Brain microvascular endothelial cell (primary cell): ENCODE measurements around the gene FOXA1.

Experiments used
- DNase-seq: peaks from one replicate; pipeline ENCODE4 v3.0.0-alpha.2; 2020
- H3K27ac ChIP-seq: fragments of 250-450 bp; sonication (Bioruptor Pico); 2 replicates; pipeline ENCODE4 v1.5.1; 2020; ENCODE audit warnings: mild to moderate bottlenecking, moderate library complexity
- H3K27me3 ChIP-seq: fragments of 250-450 bp; sonication (Bioruptor Pico); replicated peaks from 2 replicates; pipeline ENCODE4 v1.5.1; 2020; ENCODE audit warnings: mild to moderate bottlenecking
- H3K36me3 ChIP-seq: fragments of 250-450 bp; sonication (Bioruptor Pico); replicated peaks from 2 replicates; pipeline ENCODE4 v1.5.1; 2020; ENCODE audit warnings: mild to moderate bottlenecking
- H3K4me3 ChIP-seq: 2 replicates; pipeline ENCODE4 v1.5.1; 2011; ENCODE audit warnings: low read depth, mild to moderate bottlenecking, control low read depth, low read length, moderate library complexity
- in situ Hi-C: cut with HindIII; loops from 2 replicates; pipeline ENCODE4 v1.10.0; 2017; ENCODE audit warnings: low sequenced_read_pairs, low pct_ligation_motif_present
- TF ChIP-seq, protein P1 (sequence below): IDR thresholded peaks from 2 replicates; pipeline ENCODE4 v1.5.1; 2011; ENCODE audit warnings: low read depth, mild to moderate bottlenecking, moderate library complexity, low read length, control low read depth, inconsistent platforms; ENCODE audit errors: missing control alignments

The FOXA1 gene

DNA sequence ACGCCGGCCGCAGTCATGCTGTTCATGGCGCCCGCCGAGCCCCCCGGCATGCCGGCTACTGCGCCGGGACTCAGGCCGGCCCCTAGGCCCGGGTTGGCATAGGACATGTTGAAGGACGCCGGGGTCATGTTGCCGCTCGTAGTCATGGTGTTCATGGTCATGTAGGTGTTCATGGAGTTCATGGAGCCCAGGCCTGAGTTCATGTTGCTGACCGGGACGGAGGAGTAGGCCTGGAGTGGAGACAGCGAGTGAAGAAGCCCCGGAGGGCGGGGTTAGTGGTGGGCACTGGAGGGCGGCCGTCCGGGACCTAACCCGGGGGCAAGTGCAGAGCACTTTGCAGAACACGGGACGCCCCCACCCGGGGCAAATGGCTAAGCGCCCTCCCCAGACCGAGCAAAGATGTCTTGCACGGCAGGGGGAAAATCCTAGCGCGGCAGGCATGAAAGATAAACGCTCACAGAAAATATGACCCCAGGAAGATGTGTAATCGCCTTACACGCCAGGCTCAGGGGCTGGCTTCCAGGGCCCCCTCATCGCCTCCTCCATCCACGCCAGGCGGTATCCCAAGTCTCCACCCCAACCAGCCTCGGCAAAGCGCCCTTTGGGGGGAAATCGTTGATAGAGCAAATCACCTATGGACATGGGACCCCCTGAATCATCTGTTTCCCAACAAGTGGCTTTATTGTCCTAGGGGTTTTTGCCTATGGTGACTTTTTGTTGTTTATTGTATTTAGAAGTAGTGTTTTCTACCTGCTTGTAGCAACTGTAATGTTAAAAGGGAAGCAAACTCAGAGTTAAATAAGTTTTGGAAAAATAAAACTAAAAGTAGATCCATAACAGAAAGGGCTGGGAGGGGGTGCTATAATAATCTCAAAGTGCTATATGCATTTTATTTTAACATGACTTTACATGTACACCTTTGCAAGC lies 2.3 kb downstream of the FOXA1 start:
- no peak for DNase-seq
- TF ChIP-seq, protein P1, sequence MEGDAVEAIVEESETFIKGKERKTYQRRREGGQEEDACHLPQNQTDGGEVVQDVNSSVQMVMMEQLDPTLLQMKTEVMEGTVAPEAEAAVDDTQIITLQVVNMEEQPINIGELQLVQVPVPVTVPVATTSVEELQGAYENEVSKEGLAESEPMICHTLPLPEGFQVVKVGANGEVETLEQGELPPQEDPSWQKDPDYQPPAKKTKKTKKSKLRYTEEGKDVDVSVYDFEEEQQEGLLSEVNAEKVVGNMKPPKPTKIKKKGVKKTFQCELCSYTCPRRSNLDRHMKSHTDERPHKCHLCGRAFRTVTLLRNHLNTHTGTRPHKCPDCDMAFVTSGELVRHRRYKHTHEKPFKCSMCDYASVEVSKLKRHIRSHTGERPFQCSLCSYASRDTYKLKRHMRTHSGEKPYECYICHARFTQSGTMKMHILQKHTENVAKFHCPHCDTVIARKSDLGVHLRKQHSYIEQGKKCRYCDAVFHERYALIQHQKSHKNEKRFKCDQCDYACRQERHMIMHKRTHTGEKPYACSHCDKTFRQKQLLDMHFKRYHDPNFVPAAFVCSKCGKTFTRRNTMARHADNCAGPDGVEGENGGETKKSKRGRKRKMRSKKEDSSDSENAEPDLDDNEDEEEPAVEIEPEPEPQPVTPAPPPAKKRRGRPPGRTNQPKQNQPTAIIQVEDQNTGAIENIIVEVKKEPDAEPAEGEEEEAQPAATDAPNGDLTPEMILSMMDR, result no peak
- H3K36me3 ChIP-seq, result no peaks in the 10 kb centered on the region
- in situ Hi-C loops, result no loop called here
- H3K4me3 ChIP-seq, result no peak overlapping the region
- H3K27me3 ChIP-seq, result peaks cover 80% of the 10 kb centered on the region
- H3K27ac ChIP-seq, result no peak overlapping the region

GRCh38 chr14:37591941-37592481 lies 3.0 kb downstream of the FOXA1 start:
- no peaks in the 10 kb centered on the region for H3K36me3 ChIP-seq
- no peak for DNase-seq
- in situ Hi-C loops, result no loop called here
- TF ChIP-seq, protein P1, result no peak
- no peak overlapping the region for H3K27ac ChIP-seq
- H3K4me3 ChIP-seq, result no peak overlapping the region
- peaks cover 79% of the 10 kb centered on the region for H3K27me3 ChIP-seq

- in situ Hi-C loops, result no loop called here
- peaks cover 79% of the 10 kb centered on the region for H3K27me3 ChIP-seq
- no peaks in the 10 kb centered on the region for H3K36me3 ChIP-seq
- no peak overlapping the region for H3K4me3 ChIP-seq
- H3K27ac ChIP-seq, result no peak overlapping the region
- DNase-seq, result no peak
- TF ChIP-seq, protein P1, result peak; percentile 5
These were observed 3.6 kb downstream of the FOXA1 start for GRCh38 chr14:37591311-37591940.

DNA sequence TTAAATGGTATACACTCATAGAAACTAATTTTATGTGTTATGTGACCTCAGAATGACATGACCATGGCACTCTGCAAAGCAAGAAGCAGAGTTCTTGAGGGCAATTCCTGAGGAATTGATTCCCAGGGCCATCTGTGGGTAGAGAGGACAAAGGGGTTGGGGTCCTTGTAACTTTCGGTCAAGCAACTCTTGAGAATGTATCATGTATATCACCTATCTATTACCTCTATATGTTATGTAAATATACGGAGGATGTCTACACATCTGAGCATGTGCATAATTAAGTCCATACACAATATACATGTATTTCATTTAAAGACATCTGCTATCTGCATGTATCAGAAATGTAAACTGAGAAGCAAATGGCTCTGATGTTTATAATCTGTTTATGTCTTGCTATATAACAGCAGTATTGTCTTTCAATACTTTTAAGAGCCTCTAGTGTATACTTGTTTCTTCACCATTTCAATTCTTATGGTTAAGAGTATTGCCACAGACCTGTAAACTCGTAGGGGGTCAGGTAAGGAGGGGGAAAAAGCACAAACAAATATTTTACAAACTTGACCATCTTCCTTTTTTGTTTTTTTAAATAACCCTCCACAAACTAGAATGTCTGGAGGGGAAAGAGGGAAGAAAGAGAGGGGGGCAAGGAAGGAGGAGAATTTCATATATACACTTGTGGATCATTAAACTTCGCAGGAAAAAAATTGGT lies 4.5 kb downstream of the FOXA1 start:
- no peak overlapping the region for H3K4me3 ChIP-seq
- no peaks in the 10 kb centered on the region for H3K36me3 ChIP-seq

GRCh38 chr14:37589715-37590427 lies 5.2 kb downstream of the FOXA1 start:
- TF ChIP-seq, protein P1, result no peak
- peaks cover 83% of the 10 kb centered on the region for H3K27me3 ChIP-seq
- DNase-seq, result no peak
- no peak overlapping the region for H3K27ac ChIP-seq
- in situ Hi-C loops, result no loop called here
- no peaks in the 10 kb centered on the region for H3K36me3 ChIP-seq
- H3K4me3 ChIP-seq, result no peak overlapping the region

More for the DNA sequence above, 4.5 kb downstream of the FOXA1 start:
- Histone ChIP-seq H3K27ac (no peak overlapping the region), H3K27me3 (peaks cover 78% of the 10 kb centered on the region)
- DNase-seq, result no peak
- in situ Hi-C loops, result no loop called here
- TF ChIP-seq, protein P1, result no peak
